NCI-H1092 (cell line): Measurements from ENCODE around the gene HUS1B.
"Not testable (repeated sequence)": the region's sequence is repeated elsewhere in the genome, so short reads cannot be mapped to it uniquely, and the experiment has no call there.

Experiments used
- DNase-seq: peaks from one replicate; lab custom pipeline; 2025; lab: John Stamatoyannopoulos, UW

HUS1B gene

GRCh38 chr6:656460-657252 is at the start of gene HUS1B:
Gene HUS1B, minus strand, starts transcription at chr6:657100. Its CDS starts 156 bp downstream, at chr6:656944.
- no peak for DNase-seq

GRCh38 chr6:706146-706545 is 49.2 kb upstream of the HUS1B start:
- no peak for DNase-seq

DNA sequence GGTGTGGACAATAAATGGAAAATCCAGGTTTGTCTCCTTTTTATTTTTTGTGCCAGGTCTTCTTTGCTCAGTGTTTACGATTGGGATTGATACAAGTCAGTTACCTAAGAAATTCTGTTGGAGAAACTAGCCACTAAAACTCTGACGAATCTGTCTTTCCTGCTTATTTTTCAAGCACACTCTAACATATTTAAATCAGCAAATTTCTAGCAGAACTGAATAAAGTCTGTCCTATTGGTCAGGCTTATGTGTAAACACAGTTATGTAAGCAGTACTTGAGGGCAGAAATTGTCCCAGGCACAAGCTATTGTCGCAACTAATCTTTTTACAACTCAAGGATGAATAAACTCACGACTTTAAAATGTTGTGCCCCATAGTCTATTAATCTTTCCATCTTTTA is 48.1 kb upstream of the HUS1B start:
- no peak for DNase-seq

- DNase-seq = no peak
Measured at GRCh38 chr6:704046-704445, 47.1 kb upstream of the HUS1B start.

DNA sequence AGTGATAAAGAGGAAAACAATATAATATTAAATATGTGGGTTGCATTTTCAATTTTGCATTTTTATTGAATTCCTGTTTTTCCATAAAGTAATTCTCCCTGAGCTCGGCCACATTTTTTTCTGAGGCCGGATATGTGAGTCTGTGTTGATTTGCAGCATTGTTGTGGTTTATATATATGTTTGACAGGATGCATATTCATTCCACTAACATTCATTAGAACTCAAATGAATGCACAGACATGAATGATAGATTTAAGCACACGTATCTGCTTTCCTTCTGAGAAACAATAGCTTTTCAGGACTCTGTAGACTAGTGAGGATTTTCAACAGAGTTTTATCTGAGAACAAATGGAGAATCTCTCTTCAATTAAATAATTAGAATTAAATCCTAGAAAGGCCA is 46.7 kb upstream of the HUS1B start:
- no peak for DNase-seq

DNA sequence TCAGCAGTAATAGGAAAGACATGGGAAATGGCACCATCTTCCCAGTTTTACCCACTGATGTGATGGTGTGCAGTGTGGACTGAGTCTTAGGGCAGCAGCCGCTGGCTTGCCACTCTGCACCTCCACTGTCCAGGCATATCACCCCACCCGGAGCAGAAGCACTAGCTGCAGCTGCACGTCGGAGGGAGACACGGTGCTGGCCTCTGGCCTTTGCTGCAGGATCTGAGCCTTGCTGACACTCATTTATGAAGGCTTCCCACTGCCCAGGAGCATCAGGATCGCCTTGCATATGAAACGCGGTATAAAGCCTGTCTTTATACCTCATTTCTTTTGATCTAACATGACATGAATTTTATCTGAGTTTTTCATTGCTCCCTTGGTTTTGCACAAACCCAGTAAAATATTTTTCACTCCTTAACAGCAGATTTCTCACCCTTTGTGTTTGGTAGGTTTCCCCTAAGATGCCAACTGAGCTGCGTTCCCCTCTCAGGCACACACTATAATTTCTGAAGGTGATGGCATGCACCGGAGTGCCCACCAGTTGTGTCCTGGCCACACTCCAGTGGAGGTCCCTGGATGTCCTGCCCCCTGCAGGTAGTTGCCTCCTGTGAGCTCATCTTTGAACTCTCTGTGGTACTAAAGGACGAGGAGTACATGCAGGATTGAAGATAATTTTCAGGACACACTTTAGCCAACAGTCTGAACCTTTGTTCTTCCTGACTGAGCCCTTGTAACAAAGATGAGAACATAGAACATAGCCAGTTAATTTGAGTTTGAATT is 45.0 kb upstream of the HUS1B start:
- DNase-seq = no peak

DNA sequence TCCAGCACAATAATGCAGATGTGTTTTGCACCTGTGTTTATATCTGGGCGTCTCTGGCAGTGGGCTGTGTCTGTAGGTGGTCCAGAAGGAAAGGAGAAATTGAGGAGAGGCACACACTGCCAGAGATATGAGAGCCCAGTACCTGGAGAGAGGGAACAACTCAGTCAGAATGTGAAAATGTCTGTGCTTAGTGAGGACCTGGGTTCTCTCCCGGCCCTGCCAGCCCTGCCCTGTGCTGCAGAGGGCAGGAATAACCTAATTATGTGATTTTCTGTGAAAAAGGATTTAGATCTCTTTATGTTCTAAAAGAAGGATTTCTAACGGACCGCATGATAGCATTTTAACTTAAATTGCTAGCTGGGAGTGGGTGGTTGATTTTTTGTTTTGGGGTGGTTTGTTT is 44.3 kb upstream of the HUS1B start:
- no peak for DNase-seq

DNA sequence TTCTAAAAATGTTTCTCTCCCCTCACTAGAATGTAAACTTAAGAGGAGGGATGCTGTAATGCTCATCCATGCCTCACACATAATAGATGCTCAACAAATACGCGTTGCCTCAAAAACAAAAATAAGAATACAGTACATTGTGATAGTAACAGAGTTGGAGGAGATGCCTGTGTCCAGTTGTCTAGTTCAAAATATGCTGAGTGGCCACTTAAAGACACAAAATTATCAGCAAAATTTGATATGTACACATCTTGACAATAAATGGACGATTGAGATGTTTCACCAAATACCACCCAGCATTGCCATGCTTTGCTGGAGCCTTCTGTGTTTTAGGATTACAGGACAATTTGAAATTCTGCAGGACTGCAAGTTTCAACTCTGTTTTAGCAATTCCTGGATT is 43.6 kb upstream of the HUS1B start:
- no peak for DNase-seq

- DNase-seq = no peak
Measured at GRCh38 chr6:699319-699718, 42.4 kb upstream of the HUS1B start.

DNA sequence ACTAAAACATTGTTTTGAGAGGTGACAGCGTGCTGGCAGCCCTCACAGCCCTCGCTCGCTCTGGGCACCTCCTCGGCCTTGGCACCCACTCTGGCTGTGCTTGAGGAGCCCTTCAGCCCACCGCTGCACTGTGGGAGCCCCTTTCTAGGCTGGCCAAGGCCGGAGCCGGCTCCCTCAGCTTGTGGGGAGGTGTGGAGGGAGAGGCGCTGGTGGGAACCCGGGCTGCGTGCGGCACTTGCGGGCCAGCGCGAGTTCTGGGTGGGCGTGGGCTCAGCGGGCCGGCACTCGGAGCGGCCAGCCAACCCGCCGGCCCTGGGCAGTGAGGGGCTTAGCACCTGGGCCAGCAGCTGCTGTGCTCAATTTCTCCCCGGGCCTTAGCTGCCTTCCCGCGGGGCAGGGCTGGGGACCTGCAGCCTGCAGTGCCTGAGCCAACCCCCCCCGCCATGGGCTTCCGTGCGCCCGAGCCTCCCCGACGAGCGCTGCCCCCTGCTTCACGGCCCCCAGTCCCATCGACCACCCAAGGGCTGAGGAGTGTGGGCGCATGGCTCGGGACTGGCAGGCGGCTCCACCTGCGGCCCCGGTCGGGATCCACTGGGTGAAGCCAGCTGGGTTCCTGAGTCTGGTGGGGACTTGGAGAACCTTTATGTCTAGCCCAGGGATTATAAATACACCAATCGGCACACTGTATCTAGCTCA is 37.7 kb upstream of the HUS1B start:
- DNase-seq = not testable (repeated sequence)

- DNase-seq = no peak
Measured at GRCh38 chr6:693723-694009, 36.8 kb upstream of the HUS1B start.

DNA sequence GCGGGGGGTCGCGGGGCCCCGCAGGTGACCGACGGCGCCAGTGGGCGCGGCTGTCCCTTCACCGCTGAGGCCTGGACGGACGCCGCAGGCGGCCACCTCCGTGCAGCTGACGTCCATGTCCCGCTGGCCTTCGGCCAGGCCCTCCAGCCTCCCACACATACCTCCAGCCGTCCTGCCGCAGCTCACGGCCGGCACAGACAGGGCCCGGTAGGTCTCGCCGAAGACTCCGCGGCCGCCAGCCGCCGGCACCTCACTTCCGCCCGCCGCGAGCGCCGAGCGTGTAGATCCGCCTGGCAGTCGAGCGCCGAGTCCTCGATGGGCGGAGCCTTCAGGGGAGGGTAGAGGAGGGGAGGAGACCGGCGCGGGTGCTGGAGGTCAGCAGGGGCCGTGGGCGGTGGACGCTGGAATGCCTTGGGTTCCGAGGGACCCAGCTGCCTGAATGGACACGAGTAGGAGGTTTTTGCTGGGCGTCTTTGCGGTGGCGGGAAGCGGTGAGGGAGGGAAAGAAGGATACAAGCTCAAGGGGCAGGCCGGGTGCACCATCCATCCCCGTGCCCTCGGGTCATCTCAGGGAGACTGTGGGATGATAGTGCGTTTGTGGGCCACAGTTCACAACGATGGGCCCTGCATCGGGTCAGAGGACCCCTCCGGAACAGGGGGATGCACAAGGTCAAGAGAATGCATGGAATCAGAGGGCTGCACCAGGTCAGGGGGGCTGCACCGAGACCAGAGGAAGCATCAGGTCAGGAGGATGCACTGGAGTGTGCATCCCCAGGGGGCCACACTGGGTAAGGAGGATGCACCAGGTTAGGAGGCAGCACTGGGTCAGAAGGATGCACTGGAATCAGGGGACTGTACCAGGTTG is 36.2 kb upstream of the HUS1B start, which contains the start of gene EXOC2:
Gene EXOC2, minus strand, starts transcription at position 282 of the 865 bp plus-strand sequence. CDS start 55,321 bp downstream, outside the sequence.
- DNase-seq = no peak

GRCh38 chr6:692356-692851 is 35.5 kb upstream of the HUS1B start:
- DNase-seq = no peak

DNA sequence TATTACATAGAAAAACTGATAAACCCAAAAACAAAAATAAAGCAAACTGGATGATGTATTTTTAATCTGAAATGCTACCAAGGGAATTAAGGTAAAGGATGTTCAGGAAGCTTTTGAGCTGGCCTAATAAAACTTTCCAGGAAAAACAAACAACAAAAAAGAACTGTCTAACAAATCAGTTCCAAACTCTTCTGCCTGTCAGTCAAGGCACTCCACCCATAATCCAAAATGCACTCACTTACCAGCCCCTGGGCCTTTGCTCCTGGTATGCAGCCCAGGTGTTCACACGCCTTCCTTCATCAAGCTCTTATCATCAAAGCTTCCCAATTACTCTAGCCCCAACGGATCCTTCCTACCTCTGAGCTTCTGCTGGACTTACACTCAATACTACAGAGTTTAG is 32.3 kb upstream of the HUS1B start:
- DNase-seq = no peak

DNA sequence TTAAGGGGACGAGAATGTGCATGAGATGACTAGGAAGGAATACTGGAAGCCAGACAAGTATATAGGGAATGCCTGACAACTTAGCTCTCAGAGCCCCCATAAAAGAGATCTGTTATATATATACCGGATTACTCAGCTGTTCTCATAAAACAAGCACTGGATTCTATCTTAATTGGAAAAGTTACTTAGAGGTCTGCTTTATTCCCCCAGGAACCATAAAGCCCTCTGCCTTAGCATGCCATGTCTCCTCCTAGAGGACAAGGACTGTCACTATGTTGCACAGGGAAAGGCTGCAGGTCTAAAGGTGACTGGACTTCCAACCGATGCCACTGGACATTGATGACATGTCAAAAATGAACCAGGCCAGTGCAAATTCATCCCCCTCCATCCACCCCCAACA is 29.6 kb upstream of the HUS1B start:
- DNase-seq = no peak

- DNase-seq = no peak
Measured at GRCh38 chr6:684831-685636, 28.1 kb upstream of the HUS1B start.

DNA sequence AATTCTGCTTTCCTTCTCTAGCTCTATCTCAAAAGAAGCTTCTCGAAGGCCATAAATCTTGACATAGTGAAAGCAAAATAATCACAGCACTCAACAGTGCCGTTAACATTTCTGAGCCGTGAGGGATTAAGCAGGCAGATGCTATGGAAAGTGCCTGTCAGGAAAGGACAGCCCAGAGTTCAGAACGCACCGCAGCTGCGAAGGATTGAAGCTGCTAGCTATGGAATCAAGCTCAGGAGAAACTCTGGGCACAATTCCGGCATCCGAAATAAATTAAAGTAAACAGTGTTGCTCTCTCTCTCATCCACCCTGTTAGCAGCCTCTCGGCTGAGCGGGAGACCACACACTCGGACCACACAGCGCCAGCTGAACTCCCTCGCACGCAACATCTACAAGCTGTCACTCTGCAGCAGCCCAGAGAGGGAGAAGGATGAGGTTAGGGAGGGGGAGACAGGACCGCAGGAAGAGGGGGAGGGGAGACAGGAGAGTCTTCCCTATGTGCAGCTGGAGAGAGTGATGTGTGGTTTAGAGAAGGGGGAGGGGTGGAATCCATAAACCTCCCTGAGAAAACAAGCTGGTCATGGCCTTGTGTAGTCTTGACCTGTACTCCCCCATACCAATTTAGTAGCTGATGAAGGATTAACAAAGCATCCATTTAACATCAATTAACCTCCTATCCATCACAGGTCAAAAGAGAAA is 27.0 kb upstream of the HUS1B start:
- no peak for DNase-seq

DNA sequence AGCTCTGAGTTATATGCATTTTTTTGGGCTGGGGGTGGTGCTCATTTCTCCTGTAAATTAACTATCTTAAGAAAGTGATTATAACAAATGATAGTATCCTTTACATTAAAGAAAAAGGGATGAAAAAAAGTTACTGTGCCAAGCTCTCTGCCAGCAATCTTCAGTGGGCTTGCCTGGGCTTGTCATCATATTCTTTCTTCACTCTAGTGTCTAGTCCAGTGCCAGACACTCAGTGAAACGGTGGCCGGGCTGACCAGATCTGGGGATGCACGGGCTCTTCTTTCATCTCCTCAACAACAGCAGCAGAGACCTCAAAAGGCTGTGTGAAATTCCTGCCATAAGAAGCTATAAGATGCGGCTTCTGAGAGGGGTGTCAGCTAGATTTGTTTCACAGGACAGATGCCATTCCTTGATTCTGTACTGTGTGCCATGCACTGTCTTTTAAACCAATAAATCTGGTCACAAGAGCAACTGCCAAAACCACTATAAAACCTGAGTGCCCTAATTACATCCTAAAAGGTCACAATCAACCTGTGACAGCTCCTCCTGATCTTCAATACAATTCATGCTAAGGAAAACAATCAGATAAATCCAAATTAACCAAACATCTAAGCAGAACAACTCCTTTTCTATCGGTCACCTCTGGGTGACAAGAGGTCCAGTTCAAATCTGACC is 23.9 kb upstream of the HUS1B start:
- DNase-seq = no peak

- no peak for DNase-seq
Measured at GRCh38 chr6:680251-680650, 23.4 kb upstream of the HUS1B start.

GRCh38 chr6:679282-679681 is 22.4 kb upstream of the HUS1B start:
- DNase-seq = no peak
